GM12865 (cell line): ENCODE data around the gene PRLR.

Experiments used
- DNase-seq: peaks from one replicate; pipeline ENCODE4 v3.0.0; 2010; ENCODE audit warnings: low read depth
- H3K4me3 ChIP-seq: 2 replicates; pipeline ENCODE4 v1.5.1; 2011; ENCODE audit warnings: mild to moderate bottlenecking, low read depth, low read length, control low read depth
- TF ChIP-seq, protein P1 (sequence below): IDR thresholded peaks from 2 replicates; pipeline ENCODE4 v1.5.1; 2011; ENCODE audit warnings: low read length, control low read depth, low read depth, inconsistent platforms; ENCODE audit not compliant: insufficient read depth; ENCODE audit errors: missing control alignments

PRLR gene

DNA sequence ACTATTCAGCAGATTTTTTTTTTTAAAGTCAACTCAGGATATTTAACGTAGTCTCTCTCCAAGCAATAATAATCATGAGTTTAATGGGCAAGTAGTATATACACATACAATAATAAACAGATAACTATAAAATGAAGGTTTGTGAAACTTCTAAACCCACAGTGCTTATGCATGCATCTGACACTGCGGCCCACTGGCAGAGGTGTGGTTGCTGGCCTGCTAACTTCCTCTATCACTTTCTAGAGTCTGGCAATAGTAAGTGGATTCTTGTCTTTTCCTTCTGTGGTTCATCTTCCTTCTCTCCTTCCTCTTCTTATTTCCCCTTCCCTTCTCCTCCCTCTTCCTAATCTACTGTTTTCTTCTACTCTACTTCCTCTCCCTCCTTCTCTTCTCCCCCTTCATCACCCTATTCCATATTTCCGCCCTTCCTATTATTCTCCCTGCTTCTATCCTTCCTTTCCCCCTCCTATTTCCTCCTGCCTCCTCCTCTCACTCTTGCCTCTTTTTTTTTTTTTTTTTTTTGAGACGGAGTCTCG, 164.0 kb downstream of the PRLR start:
- DNase-seq: peak; percentile 11
- H3K4me3 ChIP-seq: no peak overlapping the region
- TF ChIP-seq, protein P1, sequence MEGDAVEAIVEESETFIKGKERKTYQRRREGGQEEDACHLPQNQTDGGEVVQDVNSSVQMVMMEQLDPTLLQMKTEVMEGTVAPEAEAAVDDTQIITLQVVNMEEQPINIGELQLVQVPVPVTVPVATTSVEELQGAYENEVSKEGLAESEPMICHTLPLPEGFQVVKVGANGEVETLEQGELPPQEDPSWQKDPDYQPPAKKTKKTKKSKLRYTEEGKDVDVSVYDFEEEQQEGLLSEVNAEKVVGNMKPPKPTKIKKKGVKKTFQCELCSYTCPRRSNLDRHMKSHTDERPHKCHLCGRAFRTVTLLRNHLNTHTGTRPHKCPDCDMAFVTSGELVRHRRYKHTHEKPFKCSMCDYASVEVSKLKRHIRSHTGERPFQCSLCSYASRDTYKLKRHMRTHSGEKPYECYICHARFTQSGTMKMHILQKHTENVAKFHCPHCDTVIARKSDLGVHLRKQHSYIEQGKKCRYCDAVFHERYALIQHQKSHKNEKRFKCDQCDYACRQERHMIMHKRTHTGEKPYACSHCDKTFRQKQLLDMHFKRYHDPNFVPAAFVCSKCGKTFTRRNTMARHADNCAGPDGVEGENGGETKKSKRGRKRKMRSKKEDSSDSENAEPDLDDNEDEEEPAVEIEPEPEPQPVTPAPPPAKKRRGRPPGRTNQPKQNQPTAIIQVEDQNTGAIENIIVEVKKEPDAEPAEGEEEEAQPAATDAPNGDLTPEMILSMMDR: no peak

DNA sequence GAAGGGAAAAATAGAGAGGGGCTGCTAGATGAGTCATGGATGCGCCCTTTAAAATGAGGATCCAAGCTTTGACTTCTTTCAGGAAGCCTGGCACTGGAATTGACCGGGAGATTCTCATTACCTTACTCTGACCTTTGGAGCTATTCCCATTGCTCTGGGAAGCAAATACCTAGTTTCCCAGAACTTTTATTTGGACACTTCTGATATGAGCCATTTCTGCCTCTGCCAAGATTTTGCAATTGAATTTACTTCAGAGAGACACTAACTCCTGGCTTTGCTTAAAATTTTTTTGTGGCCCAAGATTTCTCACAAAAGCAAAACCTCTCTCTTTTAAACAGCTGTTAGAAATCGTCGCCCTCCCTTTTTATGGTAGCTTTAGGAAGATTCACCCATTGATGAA, 166.9 kb downstream of the PRLR start:
- H3K4me3 ChIP-seq: no peak overlapping the region
- no peak for DNase-seq
- TF ChIP-seq, protein P1: no peak

DNA sequence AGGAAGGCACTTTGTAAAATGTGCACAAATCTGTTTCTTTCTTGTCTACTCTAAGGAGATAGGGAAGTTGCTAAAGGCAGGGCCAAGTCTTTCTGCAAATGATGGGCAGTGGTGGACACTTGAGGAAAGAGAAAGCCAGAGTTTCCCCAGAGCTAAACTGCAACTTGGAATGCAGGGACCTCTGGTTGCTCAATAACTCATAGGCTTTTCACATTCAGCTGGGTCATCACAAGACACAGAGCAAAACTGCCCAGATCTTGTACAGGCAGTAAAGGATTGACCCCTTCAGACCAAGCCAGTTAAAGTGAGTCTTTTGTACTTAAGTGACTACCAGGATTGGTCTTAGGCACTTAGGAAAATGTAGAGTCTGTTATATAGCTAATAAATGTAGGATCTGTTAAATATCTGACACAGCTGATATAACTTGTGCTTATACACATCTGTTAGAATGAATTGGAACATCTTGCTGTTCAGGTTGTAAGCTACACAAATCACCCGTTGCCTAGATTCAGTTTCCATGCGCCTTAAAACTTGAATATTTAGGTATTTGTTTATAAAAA, 169.0 kb downstream of the PRLR start:
- TF ChIP-seq, protein P1: no peak
- H3K4me3 ChIP-seq: no peak overlapping the region
- DNase-seq: no peak

DNA sequence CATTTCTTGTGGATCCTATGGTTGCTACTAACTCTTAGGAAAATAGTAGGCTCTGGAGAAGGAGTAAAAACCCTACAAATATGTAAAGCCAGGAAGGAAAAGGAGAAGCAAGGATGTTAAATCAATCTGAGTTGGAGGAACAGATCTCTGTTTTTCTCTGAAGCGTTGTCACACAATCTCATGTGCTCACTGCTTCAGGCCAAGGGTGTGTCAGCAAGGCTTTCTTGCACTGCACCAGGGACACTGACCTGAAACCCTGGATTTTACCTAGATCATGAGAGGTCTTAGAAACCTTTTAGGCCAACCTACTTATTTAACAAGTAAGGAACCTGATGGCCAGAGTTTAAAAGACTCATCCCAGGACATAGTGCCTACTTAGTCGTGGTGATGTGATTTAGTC, 170.1 kb downstream of the PRLR start:
- no peak for DNase-seq
- no peak overlapping the region for H3K4me3 ChIP-seq
- TF ChIP-seq, protein P1: no peak

DNA sequence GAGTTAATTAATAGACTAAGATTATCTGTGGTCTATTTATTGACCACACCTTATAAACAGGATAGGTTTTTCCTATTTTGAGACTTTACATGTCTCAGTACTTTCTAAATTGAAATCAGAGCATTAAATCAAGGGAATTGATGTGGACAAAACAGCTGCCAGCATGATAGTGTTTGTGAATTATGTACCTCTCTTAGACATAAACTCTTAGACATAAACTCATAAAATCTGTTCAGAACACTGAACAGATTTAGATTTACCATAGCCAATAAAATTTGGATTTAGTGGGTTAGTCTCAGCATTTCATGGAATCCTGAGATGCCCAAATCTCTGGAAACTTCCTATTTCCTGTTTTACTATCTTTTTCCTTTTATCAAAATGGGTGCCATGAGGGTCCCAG, 171.0 kb downstream of the PRLR start:
- no peak for DNase-seq
- no peak overlapping the region for H3K4me3 ChIP-seq
- TF ChIP-seq, protein P1: no peak

DNA sequence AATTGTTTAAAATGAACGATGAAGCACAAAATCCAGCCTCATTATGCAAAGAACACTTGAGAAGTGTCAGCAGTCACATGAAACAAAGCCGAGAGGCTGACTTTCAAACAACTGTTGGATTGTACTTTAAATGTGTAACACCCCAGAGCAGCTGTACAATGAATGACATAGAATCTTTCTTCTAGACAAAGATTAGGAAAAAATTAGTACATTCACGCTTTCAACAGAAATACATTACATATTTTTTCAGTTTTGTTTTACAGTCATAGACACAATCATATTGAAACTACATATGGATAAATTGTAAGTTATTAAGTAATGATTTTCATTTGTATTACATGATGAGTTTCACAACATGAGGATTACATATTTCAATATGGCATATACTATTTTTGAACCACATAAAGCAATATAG, 171.9 kb downstream of the PRLR start:
- TF ChIP-seq, protein P1: no peak
- no peak overlapping the region for H3K4me3 ChIP-seq
- peak; percentile 8 for DNase-seq

DNA sequence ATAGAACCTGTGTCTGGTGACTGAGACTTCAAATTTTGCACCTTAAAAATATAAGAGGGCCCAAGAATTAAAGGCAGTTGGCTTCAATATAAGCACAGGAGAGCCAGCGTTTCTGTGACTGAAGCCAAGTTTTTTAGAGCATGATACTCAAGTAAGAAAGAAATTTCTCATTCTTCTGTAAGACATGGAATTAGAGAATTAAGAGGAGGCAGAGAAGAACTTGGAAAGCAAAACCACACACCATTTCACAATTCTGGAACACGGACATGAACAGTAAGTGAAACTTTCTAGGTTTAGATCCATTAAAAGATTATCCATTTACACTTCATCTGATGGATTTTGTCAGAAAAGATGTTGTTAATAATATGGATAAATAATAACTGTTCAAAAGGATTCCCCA, 173.6 kb downstream of the PRLR start:
- no peak for DNase-seq
- TF ChIP-seq, protein P1: no peak
- H3K4me3 ChIP-seq: no peak overlapping the region
